HG03095 (cell line): Measurements from ENCODE around the gene PTPN5.

Source experiments
- ATAC-seq: cut with Tn5 transposase; IDR thresholded peaks from one replicate; pipeline ENCODE4 v1.9.1; 2021; ENCODE audit warnings: moderate library complexity; ENCODE audit not compliant: unreplicated experiment

PTPN5 gene

DNA sequence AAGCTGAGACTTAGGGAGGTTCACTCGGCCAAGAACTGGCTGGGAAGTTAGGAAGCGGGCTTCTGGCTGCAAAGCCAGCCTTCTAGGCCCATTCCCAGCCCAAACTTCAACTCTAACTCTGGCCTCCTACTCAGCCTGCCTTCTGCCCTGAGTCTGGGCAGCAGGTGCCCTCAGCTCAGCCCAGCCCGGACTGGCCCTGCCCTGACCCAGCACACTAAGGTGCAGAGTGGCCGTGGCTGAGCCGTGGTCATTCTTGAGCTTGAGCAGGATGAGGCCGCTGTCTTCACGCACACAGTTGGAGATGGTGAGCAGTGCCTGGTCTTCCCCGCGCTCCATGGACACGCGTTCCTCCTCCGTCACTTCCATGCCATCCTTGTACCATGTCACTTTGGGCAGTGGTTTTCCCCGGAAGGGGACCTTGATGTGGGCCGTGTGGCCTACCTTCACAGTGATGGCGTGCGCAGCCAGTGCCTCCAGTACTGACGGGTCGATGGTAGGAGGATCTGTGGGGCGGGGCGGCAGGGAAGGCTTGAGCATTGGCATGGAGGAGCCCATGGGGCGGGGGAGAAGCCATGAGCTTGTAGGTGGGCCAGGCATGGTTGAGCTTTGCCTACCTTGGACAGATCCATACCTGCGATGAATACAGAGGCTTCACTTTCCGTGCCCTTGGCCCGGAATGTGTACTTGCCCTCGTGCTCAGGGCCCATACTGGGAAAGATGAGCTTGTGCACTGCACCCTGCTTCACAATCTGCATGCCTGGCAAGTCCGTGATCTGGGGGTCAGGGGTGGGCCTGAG, 77.8 kb downstream of the PTPN5 start:
- no peak for ATAC-seq

DNA sequence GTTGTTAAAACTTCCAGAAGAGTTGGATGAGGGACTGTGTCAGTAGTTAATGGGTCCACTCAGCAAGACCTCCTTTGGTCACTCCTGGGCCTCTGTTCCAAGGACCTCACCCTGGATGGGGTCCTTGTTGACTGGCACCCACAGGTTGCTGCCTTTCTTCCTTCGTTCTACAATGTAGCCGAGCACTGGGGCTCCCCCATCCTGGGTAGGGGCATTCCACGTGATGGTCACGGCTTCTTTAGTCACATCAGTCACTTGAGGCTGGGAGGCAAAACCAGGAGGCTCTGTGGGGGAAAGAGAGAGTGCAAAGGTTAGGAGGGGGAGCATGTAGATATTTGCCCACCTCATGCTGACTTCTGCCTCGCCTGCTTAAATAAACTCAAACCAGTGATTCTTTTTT, 81.1 kb downstream of the PTPN5 start:
- ATAC-seq, result no peak

DNA sequence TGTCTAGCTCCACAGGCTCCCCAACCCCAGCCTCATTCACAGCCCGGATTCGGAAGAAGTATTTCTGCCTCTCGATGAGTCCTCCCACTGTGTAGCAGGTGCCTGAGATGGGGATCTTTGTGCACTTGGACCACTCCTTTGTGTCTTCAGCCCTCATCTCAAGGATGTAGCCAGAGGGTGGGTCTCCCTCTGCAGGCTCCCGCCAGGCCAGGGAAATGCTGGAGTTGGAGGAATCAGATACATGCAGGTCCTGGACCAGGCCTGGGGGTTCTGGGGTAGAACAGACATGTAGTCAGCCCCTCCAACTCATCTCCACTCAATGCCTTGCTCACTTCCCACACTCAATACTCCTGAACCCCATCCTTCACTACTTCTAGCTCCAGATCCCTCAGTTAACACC, 82.2 kb downstream of the PTPN5 start:
- ATAC-seq, result no peak

DNA sequence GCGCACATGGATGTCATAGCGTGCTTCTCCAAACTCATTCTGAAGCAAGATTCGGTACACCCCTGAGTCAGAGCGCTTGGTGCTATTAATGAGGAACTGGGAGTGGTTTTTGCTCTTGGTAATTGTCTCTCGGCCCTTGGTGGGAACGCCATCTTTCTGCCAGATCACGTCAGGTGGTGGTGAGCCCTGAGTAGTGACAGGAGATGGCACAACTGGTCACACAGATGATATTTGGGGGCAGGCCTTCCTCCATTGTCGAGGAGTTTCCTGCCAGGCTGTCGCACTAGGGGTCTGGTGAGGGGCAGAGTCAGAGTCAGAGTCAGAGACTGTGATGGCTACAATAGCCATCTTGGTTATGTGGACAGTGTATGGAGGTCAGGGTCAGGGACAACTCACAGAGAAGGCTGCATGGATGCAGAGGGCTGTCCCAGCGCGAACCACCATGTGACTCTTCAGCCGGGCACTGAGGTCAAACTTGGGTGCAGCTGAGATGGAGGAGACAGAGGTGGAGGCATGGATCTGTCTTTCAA, 83.7 kb downstream of the PTPN5 start:
- no peak for ATAC-seq

DNA sequence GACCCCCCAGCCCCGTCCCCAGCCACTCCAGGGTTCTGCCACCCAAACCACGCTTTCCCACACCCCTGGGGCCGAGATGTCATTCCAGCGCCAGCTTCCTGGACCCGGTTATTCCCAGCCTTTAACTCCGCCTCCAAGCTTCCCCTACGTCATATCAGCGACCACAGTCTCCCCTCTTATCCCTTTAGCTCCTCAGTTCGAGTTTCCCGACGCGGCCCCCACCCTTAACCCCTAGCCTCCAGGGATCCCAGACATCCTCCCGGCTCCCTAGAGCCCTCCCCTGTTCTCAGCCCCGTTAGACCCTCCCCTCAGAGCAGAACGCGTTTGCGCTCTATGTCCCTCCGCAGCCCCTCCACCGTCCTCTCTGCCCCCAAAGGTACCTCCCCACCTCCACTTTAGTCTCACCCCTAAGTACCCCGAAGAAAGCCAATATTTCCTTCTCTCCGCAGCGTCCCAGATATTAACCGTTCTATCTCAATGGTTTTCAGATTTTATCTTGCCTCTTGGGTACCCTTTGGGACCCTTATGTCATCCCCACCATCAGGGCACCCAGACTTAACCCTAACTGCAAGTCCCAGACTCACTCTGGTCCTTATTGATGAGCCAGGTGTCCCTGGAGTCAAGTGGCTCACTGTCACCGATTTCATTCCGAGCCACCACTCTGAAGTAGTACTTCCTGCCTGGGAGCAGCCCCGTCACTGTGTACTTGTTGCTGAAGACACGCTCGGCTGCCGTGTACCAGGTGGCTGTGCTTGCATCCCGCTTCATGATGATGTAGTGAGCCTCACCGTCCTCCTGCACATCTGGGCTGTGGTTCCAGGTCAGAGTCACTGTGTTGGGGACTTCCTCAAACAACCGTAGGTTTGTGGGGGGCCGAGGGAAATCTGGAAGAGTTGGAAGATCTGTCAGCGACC, 85.0 kb downstream of the PTPN5 start:
- ATAC-seq, result peak; percentile 49

DNA sequence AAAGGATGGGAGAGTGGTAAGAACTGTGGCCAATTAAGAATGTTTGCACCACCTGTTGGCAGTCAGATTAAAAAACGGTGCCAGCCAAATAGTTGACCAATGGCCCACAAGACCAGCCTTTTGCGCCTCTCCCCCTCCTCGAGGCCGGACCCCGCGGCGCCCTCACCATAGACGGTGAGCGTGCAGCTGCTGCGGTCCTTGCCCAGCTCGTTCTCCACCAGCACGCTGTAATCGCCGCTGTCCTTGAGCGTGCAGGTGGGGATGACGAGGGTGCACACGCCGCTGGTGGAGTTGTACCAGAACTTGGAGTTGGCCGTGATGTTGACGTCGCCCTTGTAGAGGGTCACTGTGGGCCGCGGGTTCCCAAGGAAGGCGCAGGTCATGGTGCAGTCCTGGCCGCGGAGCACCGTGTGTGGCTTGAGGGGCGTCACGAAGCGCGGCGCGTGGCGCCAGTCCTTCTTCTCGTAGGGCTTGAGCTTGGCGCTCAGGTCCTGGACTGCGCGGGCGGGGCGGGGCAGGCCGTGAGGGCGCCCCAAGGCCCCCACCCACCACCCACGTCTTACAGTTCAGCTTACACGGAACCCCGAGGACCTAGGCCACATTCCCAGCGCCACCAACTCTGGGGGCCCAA, 85.8 kb downstream of the PTPN5 start:
- ATAC-seq, result no peak

DNA sequence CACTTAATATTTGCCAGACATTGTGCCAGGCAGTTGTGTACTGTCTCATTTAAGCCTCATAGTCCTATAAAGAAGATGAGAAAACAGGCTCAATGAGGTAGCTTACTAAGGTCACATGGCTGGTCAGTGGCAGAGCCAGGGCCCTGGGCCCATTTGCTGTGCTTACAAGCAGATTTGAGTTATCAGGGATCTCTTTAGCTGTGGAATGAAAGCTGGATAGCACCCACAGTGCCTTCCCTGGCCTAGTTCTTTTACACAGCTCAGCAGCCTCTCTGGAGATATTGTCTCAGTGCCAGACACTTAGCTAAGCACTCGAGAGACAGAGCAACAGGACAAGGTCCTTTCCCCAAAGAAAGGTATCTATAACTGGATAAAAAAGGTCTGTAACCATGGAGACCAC, 86.9 kb downstream of the PTPN5 start:
- ATAC-seq, result no peak

DNA sequence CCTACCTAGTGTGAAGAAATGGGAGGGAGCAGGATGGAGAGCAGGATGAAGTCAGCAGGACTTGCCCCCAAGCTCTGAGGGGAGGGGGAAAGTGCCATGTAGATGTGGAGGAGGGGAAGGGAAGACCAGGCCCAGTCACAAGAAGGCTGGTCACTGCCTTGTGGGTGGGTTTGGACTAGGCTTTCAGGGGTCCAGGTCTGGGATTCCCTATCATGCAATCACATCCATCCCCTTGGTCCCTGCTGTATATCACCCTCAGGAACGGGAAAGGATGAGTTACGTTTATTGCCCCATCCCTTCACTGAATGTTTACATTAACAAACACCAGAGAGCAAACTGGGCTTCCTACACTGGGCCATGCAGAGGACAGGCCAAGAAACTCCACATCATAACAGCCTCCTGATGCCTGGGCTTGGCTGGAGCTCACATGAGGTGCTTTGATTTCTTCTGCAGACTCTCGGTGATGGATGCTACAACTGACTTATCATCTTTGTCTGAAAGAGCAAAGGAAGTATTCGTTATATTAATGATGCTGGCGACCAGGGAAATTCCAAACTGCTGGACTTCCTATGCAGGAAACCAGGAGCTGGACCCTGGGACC, 87.5 kb downstream of the PTPN5 start:
- ATAC-seq, result no peak

DNA sequence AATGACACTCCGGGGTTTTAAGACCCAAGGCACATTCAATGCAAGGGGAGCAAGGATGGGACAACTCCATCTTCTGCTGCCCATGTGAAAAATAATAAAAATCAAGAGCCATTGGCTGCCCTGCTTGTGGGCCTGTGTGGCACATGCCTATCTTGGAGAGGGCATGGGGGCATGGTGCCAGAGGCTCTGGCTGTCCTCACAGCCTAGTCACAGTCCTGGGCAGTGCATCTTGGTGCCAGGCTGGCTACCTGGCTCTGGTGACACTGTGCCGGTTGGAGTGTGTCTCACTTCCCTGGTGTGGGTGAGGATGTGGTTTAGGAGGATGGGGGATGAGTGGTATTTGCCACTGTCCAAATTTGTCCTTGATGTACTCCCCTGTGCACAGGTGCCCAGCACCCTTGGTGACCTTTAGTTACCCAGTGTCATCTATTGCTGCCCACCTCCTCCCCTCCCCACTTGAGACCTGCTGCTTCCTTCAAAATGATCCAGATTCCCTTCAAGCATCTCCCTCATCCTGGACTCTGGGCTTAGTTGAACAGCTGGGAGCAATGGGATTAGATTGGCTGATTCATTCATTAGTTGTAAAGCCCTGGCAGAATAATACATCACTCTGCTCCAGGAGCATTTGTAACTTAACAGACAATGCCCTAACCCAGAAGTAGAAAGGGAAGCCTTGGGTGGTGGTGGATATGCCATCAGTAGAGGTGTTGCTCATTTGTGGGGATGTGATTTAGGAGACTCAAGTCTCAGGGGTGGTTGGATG, 88.4 kb downstream of the PTPN5 start:
- ATAC-seq, result no peak

DNA sequence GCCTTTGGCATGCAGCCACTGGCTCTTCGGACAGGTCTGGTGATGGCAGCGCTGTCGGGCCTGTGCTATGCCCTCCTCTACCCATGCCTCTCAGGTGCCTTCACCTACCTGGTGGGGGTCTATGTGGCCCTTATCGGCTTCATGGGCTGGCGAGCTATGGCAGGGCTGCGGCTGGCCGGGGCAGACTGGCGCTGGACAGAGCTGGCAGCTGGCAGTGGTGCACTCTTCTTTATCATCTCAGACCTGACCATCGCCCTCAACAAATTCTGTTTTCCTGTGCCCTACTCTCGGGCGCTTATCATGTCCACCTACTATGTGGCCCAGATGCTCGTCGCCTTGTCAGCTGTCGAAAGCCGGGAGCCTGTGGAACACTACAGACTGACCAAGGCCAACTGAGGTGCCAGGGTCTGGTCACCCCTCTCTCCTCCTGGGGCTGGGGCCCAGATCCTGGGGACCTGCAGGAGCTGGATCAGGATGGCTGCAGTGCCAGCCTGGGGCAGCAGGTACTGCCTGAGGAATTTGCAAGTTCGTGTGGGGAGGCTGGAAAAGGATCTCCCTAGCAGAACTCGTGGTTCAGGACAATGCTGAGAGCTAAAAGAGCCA, 89.9 kb downstream of the PTPN5 start:
- ATAC-seq, result no peak

DNA sequence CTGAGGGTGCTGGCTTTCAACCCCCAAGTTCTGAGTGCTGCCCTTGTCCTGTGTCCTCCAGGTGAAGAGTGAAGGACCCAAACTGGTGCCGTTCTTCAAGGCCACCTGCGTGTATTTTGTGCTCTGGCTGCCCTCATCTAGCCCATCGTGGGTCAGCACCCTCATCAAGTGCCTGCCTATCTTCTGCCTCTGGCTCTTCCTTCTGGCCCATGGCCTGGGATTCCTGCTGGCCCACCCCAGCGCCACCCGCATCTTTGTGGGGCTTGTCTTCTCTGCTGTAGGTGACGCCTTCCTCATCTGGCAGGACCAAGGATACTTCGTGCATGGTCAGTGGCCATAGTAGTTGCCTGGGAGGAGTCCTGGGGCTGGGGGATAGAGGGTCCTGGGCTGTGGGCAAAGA, 90.7 kb downstream of the PTPN5 start:
- no peak for ATAC-seq

DNA sequence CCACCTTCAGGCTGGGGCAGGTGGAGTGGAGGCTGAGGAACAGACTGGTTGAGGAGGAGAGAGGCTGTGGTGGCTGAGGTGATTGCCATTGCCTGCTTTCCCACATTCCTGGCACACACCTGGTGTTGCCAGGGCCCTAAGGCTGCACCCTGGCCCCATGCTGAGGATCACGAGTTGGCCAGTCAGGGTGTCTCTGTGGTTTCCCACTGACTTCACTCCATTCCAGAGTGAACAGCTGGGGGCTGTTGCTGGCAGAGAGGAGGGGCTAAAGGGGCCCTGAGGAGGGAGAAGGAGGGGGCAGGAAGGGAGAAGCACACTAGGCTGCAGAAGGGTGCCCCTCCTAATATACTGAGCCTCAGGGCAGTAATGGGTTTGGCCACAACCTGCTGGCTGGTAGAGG, 91.2 kb downstream of the PTPN5 start:
- no peak for ATAC-seq

DNA sequence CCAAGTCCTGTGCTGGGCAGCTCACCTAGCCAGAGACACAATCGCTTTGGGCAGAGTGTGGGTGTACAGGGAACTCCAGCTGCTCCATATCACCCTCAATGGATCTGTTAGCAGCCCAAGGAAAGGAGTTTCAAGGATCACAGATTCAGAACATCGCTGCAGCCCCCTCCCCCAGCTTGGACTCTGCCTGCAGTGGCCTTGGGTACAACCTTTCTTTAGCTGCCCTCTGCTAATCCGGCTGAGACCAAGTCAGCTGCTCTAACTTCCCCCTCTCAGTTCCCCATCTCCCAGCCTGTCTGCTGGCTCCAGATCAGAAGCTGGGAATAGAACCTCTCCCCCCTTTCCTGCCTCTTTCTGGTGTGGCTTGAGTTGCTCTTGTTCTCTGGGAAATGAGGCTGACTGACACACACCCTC, 91.7 kb downstream of the PTPN5 start:
- no peak for ATAC-seq

DNA sequence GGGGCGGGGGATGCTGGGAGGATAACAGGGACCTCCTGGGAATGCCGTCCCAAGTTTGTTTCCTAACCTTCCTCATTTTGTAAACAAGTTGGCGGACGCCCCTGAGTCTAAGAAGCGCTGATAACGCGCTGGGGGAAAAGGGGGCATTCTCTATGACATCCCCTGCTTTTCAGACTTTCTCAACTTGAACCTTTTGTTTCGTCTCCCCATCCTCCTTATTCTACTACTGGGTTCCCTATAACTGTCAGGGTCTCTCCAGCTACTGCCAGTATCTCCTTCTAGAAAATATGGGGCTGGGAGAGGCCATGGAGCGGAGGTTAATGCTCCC, 92.4 kb downstream of the PTPN5 start:
- no peak for ATAC-seq

DNA sequence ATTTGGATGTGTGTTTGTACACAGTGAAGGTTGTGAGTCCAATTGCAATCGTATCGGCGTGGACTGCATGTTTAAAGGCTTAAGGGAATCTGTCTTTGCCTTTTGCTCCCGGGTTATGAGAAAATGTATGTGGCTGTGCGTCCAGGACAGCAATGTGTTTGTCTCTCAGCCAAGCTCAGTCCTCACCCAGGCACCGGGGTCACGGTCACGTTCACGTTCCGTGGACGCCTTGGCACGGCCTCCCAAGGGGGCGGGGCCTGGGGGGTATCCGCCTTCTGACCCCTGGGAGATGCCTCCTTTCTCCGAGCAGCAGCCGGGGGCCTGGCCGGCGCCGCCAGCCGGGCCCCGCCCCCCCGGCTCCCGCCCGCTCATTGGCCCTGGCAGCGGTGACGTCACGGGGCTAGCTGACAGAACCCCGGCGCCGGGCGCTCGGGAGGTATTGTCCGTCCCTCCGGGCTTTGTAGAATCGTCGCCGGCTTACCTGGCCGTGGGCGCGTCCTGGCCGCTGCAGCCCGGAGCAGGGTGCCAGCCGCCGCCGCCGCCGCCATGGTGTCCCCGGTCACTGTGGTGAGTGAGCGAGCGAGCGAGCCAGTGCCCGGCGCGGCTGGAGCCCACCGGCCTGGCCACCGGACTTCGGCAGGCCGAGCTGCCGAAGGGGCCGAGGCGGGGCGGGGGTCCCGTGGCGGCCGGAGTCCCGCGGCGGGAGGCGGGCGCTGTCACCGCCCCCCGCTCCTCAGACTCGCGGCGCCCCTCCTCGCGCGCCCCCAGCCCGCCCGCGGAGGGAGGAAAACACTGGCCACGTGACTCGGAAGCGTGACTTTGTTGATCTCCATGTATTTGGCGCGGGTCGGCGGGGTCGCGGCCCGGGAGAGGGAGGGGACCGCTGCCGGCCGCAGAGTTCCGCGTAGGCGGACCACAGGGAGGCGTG, 93.0 kb downstream of the PTPN5 start, which contains the start of gene TMEM86A:
TSS of gene TMEM86A (plus strand) at position 439 of the 928 bp plus-strand sequence. CDS start at position 547, 108 bp downstream.
- peak; percentile 95 for ATAC-seq

DNA sequence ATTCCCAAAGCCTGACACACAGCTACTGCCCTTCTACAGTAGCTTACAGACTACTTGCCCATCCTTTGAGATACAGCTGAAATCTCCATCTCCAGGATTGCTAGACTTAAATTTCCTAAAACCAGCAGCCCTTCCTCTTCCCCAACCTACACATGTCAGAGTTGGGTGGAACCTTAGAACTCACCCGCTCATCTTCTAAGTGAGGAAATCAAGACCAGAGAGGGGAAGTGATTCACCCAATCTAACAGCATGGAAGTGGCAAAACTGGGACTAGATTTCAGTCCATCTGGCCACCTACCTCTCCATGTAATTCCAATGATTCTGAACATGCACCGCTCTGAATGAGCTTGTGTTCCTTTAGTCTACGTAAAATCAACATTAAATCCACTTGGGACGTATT, 94.0 kb downstream of the PTPN5 start:
- no peak for ATAC-seq

DNA sequence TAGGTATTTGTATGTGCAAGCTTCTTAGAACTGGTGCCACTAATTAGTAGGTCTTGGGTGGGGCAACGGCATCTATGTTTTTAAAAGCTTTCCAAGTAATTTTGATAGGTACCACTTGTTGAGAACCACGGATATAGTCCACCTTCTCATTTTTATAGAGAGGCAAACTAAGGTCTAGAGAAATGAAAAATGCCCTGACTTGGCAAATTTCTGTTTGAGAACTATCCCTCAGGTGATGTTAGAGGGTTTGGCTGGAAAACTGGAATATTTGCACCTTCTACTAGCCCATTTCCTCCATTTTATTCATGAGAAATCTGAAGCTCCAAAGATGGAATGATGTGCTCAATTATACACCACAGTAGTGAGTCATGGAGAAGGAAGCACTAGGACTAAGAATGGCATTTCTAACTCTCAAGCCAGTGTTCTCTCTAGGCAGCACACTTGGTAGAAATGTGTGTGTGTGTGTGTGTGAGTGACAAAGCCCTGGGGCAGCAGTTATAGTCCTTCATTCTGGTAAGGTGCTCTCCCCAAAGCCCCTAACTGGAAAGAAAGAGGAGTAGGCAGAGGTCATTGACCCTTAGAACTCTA, 94.9 kb downstream of the PTPN5 start:
- ATAC-seq, result no peak
